ENCODE measurements around the gene RAB25.

DNA sequence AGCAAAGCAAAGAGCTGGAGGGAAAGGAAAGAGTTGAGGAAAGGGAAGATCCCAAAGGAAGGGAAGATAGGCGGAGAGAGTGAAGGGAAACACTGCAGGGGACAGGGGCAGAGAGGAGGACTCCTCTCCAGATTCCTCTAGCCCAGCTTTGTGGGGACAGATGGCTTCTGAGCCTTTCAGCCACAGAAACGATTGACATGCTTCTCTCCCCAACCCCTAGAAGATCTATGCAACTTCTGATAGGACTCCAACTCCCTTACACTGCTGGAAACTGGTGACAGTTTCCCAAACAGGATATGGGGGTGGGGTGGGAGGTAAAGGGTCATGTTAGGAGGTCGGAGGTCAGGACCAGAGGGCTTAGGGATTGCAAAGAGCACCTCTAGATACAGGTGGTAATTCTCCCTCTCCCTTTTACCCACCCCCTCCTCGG is 14.8 kb downstream of the RAB25 start:
- TF ChIP-seq, protein P1, sequence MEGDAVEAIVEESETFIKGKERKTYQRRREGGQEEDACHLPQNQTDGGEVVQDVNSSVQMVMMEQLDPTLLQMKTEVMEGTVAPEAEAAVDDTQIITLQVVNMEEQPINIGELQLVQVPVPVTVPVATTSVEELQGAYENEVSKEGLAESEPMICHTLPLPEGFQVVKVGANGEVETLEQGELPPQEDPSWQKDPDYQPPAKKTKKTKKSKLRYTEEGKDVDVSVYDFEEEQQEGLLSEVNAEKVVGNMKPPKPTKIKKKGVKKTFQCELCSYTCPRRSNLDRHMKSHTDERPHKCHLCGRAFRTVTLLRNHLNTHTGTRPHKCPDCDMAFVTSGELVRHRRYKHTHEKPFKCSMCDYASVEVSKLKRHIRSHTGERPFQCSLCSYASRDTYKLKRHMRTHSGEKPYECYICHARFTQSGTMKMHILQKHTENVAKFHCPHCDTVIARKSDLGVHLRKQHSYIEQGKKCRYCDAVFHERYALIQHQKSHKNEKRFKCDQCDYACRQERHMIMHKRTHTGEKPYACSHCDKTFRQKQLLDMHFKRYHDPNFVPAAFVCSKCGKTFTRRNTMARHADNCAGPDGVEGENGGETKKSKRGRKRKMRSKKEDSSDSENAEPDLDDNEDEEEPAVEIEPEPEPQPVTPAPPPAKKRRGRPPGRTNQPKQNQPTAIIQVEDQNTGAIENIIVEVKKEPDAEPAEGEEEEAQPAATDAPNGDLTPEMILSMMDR (IDR thresholded peaks at IDR 0.05): no peak
- TF ChIP-seq, protein P2, sequence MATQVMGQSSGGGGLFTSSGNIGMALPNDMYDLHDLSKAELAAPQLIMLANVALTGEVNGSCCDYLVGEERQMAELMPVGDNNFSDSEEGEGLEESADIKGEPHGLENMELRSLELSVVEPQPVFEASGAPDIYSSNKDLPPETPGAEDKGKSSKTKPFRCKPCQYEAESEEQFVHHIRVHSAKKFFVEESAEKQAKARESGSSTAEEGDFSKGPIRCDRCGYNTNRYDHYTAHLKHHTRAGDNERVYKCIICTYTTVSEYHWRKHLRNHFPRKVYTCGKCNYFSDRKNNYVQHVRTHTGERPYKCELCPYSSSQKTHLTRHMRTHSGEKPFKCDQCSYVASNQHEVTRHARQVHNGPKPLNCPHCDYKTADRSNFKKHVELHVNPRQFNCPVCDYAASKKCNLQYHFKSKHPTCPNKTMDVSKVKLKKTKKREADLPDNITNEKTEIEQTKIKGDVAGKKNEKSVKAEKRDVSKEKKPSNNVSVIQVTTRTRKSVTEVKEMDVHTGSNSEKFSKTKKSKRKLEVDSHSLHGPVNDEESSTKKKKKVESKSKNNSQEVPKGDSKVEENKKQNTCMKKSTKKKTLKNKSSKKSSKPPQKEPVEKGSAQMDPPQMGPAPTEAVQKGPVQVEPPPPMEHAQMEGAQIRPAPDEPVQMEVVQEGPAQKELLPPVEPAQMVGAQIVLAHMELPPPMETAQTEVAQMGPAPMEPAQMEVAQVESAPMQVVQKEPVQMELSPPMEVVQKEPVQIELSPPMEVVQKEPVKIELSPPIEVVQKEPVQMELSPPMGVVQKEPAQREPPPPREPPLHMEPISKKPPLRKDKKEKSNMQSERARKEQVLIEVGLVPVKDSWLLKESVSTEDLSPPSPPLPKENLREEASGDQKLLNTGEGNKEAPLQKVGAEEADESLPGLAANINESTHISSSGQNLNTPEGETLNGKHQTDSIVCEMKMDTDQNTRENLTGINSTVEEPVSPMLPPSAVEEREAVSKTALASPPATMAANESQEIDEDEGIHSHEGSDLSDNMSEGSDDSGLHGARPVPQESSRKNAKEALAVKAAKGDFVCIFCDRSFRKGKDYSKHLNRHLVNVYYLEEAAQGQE (IDR thresholded peaks at IDR 0.05; ENCODE audit: insufficient read depth in 1 of 2, low read depth in 2 of 2, low read length in 1 of 2): no peak
- TF ChIP-seq SIN3A (IDR thresholded peaks at IDR 0.05; ENCODE audit: borderline replicate concordance, insufficient read depth, low read depth, low read length) (no peak), POLR2AphosphoS5 (IDR thresholded peaks at IDR 0.05; ENCODE audit: low read depth, low read length) (no peak), TCF7L2 (IDR thresholded peaks at IDR 0.05; ENCODE audit: low read depth, low read length) (no peak)
